ENCODE data around the gene HMOX2. TPM values are rescaled to one million over a fixed set of nuclear protein-coding genes. Genes with fewer than 3 reads are reported as not detected.

Gene HMOX2
- total and polyA plus RNA-seq, 3 donors from 2014 or later: 67.3 to 216 (median 92.0) TPM

DNA sequence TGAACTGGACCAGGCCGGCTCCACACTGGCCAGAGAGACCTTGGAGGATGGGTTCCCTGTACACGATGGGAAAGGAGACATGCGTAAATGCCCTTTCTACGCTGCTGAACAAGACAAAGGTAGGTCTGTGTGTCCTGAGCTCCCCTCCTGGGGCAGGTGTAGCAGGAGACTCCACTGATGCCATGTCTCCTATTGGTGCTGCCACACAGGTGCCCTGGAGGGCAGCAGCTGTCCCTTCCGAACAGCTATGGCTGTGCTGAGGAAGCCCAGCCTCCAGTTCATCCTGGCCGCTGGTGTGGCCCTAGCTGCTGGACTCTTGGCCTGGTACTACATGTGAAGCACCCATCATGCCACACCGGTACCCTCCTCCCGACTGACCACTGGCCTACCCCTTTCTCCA is 33.2 kb downstream of the HMOX2 start:
- Histone ChIP-seq H3K27me3 (no peaks in the 10 kb centered on the region), H3K4me1 (peaks cover 13% of the 10 kb centered on the region), H3K9me3 (no peaks in the 10 kb centered on the region), H3K4me3 (no peak overlapping the region), H3K27ac (no peak overlapping the region), H3K36me3 (ENCODE audit: low read depth, missing control alignments) (no peaks in the 10 kb centered on the region)
- intact Hi-C loops (cut with DNase I; ENCODE audit: low total_unique reads): no loop called here
- TF ChIP-seq POLR2A (IDR thresholded peaks at IDR 0.05): no peak
- TF ChIP-seq, protein P1, sequence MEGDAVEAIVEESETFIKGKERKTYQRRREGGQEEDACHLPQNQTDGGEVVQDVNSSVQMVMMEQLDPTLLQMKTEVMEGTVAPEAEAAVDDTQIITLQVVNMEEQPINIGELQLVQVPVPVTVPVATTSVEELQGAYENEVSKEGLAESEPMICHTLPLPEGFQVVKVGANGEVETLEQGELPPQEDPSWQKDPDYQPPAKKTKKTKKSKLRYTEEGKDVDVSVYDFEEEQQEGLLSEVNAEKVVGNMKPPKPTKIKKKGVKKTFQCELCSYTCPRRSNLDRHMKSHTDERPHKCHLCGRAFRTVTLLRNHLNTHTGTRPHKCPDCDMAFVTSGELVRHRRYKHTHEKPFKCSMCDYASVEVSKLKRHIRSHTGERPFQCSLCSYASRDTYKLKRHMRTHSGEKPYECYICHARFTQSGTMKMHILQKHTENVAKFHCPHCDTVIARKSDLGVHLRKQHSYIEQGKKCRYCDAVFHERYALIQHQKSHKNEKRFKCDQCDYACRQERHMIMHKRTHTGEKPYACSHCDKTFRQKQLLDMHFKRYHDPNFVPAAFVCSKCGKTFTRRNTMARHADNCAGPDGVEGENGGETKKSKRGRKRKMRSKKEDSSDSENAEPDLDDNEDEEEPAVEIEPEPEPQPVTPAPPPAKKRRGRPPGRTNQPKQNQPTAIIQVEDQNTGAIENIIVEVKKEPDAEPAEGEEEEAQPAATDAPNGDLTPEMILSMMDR (IDR thresholded peaks at IDR 0.05): no peak
- DNase-seq: no peak
- WGBS, 2 donors: 84 to 91% methylated on average over 8 of the region's 8 CpGs

DNA sequence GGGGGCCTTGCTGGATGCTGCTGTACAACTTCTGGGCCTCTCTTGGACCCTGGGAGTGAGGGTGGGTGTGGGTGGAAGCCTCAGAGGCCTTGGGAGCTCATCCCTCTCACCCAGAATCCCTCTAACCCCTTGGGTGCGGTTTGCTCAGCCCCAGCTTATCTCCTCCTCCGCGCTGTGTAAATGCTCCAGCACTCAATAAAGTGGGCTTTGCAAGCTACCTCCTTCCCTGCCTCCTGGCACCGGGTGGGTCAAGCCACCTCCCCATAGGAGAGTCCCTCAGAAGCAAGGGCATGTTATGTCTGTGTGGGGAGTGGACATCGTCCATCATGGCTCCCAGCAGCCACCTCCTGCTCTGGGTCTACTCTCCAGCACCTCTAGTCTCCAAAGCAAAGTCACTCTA is 33.9 kb downstream of the HMOX2 start:
- no peak for TF ChIP-seq POLR2A (IDR thresholded peaks at IDR 0.05)
- TF ChIP-seq, protein P1 (IDR thresholded peaks at IDR 0.05): no peak
- 70% methylated on average over 5 of the region's 5 CpGs for WGBS, 2 donors
- no peak overlapping the region for H3K27ac ChIP-seq
- peaks cover 13% of the 10 kb centered on the region for H3K4me1 ChIP-seq
- H3K9me3 ChIP-seq: no peaks in the 10 kb centered on the region
- H3K36me3 ChIP-seq (ENCODE audit: low read depth, missing control alignments): no peaks in the 10 kb centered on the region
- no peak overlapping the region for H3K4me3 ChIP-seq
- no peaks in the 10 kb centered on the region for H3K27me3 ChIP-seq
- DNase-seq: no peak
- intact Hi-C loops (cut with DNase I; ENCODE audit: low total_unique reads): no loop called here

DNA sequence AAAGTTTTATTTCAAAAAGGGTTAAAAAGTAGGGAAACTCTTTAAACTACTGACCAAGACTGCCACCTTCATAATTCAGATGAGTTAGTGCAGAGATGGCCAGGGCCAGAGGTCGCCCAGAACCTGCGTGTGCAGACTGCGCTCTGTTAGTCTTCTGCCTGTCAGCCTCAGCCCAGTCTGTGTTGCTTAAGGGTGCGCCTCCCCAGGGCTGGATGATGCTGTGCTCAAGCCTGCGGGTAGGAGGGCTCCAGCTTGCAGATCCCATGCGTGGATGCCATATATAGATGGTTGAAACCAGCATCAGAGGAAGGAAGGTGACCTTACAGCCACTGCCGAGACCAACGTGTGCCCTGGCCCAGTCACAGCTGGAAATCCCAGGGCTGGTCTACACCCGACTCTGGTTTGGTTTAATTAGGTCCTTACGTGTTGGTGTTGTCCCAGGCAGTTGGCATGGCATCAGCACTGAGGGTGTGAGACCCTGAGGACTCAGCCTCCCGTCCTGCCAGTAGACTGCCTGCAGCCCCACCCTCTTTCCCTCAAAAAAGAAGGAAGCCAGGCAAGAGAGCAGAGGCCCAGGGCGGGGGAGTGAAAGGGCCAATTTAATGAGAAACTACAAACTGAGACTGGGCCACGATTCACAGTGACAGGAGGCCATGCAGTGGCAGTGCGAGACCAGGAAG is 34.7 kb downstream of the HMOX2 start:
- WGBS, 2 donors: 66 to 67% methylated on average over 10 to 14 of the region's 14 CpGs
- no peak overlapping the region for H3K27ac ChIP-seq
- H3K9me3 ChIP-seq: no peaks in the 10 kb centered on the region
- no peak overlapping the region for H3K4me3 ChIP-seq
- H3K36me3 ChIP-seq (ENCODE audit: low read depth, missing control alignments): no peaks in the 10 kb centered on the region
- no peak for DNase-seq
- intact Hi-C loops (cut with DNase I; ENCODE audit: low total_unique reads): no loop called here
- TF ChIP-seq POLR2A (IDR thresholded peaks at IDR 0.05): no peak
- TF ChIP-seq, protein P1 (IDR thresholded peaks at IDR 0.05): no peak
- H3K4me1 ChIP-seq: peaks cover 13% of the 10 kb centered on the region
- H3K27me3 ChIP-seq: no peaks in the 10 kb centered on the region

DNA sequence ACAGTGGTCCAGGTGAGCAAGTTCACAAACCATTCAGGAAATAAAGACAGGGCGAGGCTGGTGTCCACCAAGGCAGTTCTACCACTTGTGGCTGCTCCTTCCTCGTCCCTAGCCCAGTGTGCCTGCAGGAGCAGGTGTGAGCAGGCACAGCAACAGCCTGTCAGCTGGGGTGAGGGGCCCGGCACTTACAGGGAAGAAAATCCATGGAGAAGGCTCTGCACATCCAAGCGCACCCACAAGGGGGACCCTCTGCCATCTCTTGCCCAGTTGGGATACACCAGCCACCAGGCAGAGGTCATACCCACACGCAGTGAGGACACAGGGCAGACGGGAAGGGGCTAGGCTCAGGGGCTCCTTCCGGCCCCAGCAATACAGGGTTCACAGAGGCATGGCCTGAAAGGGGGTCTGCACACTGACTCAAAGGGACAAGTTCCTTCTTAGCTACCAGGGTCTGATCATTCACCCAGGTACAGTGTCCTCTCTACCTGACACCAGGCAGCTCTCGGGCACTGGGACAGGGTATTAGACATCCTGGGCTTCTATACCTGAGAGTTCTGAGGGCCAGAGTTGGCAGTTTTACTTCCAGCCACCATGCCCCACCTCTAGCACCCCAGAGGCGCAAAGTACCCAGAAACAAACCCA is 35.4 kb downstream of the HMOX2 start:
- DNase-seq: peak; percentile 76
- H3K27ac ChIP-seq: no peak overlapping the region
- TF ChIP-seq, protein P1 (IDR thresholded peaks at IDR 0.05): peak; percentile 37 to 46 (median 42)
- no peak for TF ChIP-seq POLR2A (IDR thresholded peaks at IDR 0.05)
- no peaks in the 10 kb centered on the region for H3K36me3 ChIP-seq (ENCODE audit: low read depth, missing control alignments)
- intact Hi-C loops (cut with DNase I; ENCODE audit: low total_unique reads): no loop called here
- H3K9me3 ChIP-seq: no peaks in the 10 kb centered on the region
- H3K4me3 ChIP-seq: no peak overlapping the region
- WGBS, 2 donors: 75 to 87% methylated on average over 8 to 9 of the region's 9 CpGs
- no peaks in the 10 kb centered on the region for H3K27me3 ChIP-seq
- H3K4me1 ChIP-seq: peaks cover 13% of the 10 kb centered on the region
